Stimulated activated CD4-positive, alpha-beta T cell treated with anti-CD3 and anti-CD28 coated beads, Interleukin-1b, Interleukin-23, amount 100 ng/mL, for 48 hours (primary cell): ENCODE results near the gene ITIH5.
"Not testable (repeated sequence)": the region's sequence is repeated elsewhere in the genome, so short reads cannot be mapped to it uniquely, and the experiment has no call there.

Experiments
- DNase-seq: peaks from one replicate; pipeline ENCODE4 v3.0.0-alpha.2; 2020

ITIH5 gene

GRCh38 chr10:7687228-7687907 lies 20.6 kb upstream of the ITIH5 start:
- peak; percentile 83 for DNase-seq

- no peak for DNase-seq
Observed at GRCh38 chr10:7686351-7687171, 19.8 kb upstream of the ITIH5 start.

- DNase-seq, result peak; percentile 12
Observed at GRCh38 chr10:7680078-7680477, 13.3 kb upstream of the ITIH5 start.

GRCh38 chr10:7679256-7679655 lies 12.5 kb upstream of the ITIH5 start:
- no peak for DNase-seq

GRCh38 chr10:7672341-7673134 lies 5.8 kb upstream of the ITIH5 start:
- no peak for DNase-seq

GRCh38 chr10:7670157-7670556 lies 3.4 kb upstream of the ITIH5 start:
- DNase-seq, result no peak

GRCh38 chr10:7667262-7668141 lies 736 bp upstream of the ITIH5 start:
- DNase-seq, result no peak

- DNase-seq, result no peak
Observed at GRCh38 chr10:7665767-7666166, 999 bp downstream of the ITIH5 start.

- no peak for DNase-seq
Observed at GRCh38 chr10:7664707-7665106, 2.1 kb downstream of the ITIH5 start.

GRCh38 chr10:7662522-7662921 lies 4.2 kb downstream of the ITIH5 start:
- no peak for DNase-seq

- DNase-seq, result no peak
Observed at GRCh38 chr10:7659560-7659959, 7.2 kb downstream of the ITIH5 start.

GRCh38 chr10:7657552-7657951 lies 9.2 kb downstream of the ITIH5 start:
- no peak for DNase-seq

GRCh38 chr10:7657079-7657478 lies 9.7 kb downstream of the ITIH5 start:
- not testable (repeated sequence) for DNase-seq

GRCh38 chr10:7651853-7652470 lies 14.8 kb downstream of the ITIH5 start:
- no peak for DNase-seq

- DNase-seq, result no peak
Observed at GRCh38 chr10:7649673-7650300, 17.0 kb downstream of the ITIH5 start.

GRCh38 chr10:7647062-7647664 lies 19.6 kb downstream of the ITIH5 start:
- no peak for DNase-seq

GRCh38 chr10:7642491-7643011 lies 24.2 kb downstream of the ITIH5 start:
- DNase-seq, result no peak

GRCh38 chr10:7635408-7636125 lies 31.2 kb downstream of the ITIH5 start:
- no peak for DNase-seq

- no peak for DNase-seq
Observed at GRCh38 chr10:7634142-7634894, 32.4 kb downstream of the ITIH5 start.
